ENCODE measurements around the gene NAPEPLD.
"Not testable (repeated sequence)": the region's sequence is repeated elsewhere in the genome, so short reads cannot be mapped to it uniquely, and the experiment has no call there.

NAPEPLD gene

DNA sequence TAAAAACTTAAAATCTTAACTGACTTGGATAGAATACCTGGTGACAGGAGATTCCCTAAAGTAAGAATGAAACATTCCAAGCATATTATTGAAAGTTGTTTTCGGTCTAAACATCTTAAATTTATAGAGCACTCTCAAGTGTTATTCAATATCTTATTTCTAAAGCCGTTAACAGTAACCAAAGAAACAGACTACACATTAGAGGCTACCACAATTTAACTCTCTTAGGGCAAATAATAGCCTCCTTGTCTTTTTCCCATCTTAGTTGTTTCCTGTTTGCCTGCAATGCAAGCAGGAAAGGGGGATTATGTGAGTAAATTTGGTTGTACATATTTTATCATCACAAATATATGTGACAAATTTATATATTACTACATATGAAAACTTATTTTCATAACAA, 31.4 kb downstream of the NAPEPLD start:
- no peak for DNase-seq (ENCODE audit: extremely low spot score)
- CTCF ChIA-PET, result no interaction called here
- POLR2A ChIA-PET, result no interaction called here
- TF ChIP-seq FOXA1 (IDR thresholded peaks at IDR 0.05), result no peak

DNA sequence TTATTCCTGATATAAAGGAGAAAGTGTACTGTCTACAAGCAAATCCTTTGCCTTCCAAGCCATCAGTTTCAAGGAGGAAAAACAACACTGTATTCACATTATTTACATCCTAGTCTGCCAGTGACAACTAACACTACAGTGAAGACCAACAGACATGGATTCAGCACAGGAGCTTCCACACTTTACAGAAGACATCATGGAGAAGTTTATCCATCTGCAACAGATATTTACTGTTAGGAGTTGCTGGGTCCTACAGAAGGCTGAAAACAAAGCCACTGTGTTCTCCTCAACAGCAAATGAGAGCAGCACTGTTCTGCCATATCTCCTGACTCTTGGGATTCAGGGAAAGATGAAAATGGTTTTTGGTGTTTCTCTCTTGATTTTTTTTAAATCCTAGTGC, 31.9 kb downstream of the NAPEPLD start:
- TF ChIP-seq SUZ12 (IDR thresholded peaks at IDR 0.05), result no peak
- TF ChIP-seq FOXK2 (IDR thresholded peaks at IDR 0.05), result no peak
- no peak for TF ChIP-seq L3MBTL2 (conservative IDR thresholded peaks at IDR 0.05)
- TF ChIP-seq, protein P1, sequence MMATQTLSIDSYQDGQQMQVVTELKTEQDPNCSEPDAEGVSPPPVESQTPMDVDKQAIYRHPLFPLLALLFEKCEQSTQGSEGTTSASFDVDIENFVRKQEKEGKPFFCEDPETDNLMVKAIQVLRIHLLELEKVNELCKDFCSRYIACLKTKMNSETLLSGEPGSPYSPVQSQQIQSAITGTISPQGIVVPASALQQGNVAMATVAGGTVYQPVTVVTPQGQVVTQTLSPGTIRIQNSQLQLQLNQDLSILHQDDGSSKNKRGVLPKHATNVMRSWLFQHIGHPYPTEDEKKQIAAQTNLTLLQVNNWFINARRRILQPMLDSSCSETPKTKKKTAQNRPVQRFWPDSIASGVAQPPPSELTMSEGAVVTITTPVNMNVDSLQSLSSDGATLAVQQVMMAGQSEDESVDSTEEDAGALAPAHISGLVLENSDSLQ (IDR thresholded peaks at IDR 0.05), result no peak
- no peak for TF ChIP-seq FOXM1 (IDR thresholded peaks at IDR 0.05; ENCODE audit: borderline replicate concordance)
- no peak for TF ChIP-seq FOXA1 (IDR thresholded peaks at IDR 0.05)
- no peak for TF ChIP-seq BHLHE40 (IDR thresholded peaks at IDR 0.05; ENCODE audit: borderline replicate concordance)
- no peak for TF ChIP-seq ZNF384 (IDR thresholded peaks at IDR 0.05)
- no peak for TF ChIP-seq NFRKB (IDR thresholded peaks at IDR 0.05)
- CTCF ChIA-PET, result interaction anchor here (0.6 kb wide), 1 partner anchor 11 kb away, joined by 3 read pairs; no protein-coding TSS in a partner anchor
- no peak for DNase-seq (ENCODE audit: extremely low spot score)
- POLR2A ChIA-PET, result no interaction called here

DNA sequence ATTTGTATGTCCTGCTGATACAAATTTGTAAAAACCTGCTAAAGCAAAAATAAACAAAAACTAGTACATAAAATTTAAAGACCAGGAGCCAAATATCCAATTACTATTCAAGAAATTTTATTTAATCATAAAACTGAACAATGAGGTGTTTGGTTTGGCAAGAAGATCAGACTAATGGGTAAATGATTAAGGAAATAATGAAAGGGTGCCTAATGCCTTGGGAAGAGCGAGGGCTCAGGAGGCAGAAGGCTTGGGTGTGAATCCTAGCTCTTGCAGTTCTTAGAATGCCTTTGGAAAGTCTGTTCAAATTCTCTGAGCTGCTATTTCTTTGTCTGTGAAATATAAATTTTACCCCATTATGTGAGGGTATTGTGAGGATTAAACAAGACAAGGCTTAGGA, 32.4 kb downstream of the NAPEPLD start:
- TF ChIP-seq SP1 (IDR thresholded peaks at IDR 0.05) (no peak), ELF4 (IDR thresholded peaks at IDR 0.05) (no peak)
- ChIA-PET POLR2A (no interaction called here), CTCF (interaction anchor here (0.6 kb wide), 1 partner anchor 12 kb away, joined by 3 read pairs; no protein-coding TSS in a partner anchor)
- no peak for DNase-seq (ENCODE audit: extremely low spot score)

DNA sequence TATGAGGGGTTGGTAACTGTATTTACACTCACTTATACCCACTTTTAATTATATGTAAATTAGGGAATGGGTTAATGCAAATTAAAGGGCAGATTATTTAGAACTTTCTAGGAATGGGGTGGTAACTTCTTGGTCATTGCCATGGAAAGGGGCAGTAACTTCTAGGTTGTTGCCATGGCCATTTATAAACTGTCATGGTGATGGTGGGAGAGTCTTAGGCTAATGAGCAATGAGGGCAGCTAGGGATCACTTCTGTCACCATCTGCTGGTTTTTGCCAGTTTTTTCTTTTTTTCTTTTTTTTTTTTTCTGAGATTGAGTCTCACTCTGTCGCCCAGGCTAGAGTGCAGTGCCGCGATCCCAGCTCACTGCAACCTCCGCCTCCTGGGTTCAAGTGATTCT, 33.1 kb downstream of the NAPEPLD start:
- CTCF ChIA-PET, result no interaction called here
- POLR2A ChIA-PET, result no interaction called here
- DNase-seq (ENCODE audit: extremely low spot score), result no peak
- TF ChIP-seq LEF1 (IDR thresholded peaks at IDR 0.05; ENCODE audit: borderline replicate concordance) (no peak), ARNT (IDR thresholded peaks at IDR 0.05) (no peak), ZNF384 (IDR thresholded peaks at IDR 0.05) (no peak)

DNA sequence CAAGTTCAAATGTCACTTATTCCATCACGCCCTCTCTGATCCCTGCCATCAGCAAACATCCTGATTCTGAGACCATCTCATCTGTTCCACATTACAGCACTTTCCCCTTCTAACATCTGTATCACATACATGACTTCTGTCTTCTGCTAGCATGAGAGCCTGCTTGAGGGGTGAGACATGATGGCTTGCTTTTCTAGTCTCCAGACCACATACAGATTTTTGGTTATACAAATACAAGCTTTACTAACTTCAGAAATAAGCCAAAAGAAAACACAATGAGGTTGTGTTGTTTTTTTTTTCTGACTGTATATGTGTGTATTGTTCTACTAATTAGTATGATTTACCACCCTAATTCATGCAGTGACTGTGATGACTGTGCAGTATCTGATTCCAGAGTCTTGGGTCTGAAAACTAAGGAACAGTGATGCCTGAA, 34.3 kb downstream of the NAPEPLD start:
- ChIA-PET CTCF (no interaction called here), POLR2A (no interaction called here)
- DNase-seq (ENCODE audit: extremely low spot score), result no peak
- TF ChIP-seq ZNF384 (IDR thresholded peaks at IDR 0.05) (no peak), CTBP1 (IDR thresholded peaks at IDR 0.05; ENCODE audit: borderline replicate concordance) (no peak), FOXK2 (IDR thresholded peaks at IDR 0.05) (no peak)

DNA sequence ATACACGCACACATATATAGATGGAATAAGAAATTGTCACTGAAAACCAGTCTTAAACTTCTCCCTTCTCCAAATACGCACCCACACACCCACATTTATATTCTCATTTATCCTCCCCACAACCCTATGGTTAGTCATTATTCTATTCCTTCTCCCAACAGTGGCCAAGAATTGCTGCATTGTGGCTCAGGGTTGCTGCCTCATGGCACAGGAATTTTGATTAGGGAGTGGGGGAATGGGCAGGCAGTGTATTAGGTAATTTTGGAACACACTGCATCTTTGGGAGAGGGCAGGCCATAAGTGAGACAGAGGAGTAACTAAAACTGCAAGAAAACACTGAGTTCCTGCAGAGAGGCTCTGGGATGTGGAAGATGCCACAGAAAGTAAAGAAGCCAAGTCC, 35.7 kb downstream of the NAPEPLD start:
- ChIA-PET POLR2A (no interaction called here), CTCF (no interaction called here)
- TF ChIP-seq SP1 (IDR thresholded peaks at IDR 0.05) (no peak), CTBP1 (IDR thresholded peaks at IDR 0.05; ENCODE audit: borderline replicate concordance) (no peak), FOXK2 (IDR thresholded peaks at IDR 0.05) (no peak), LEF1 (IDR thresholded peaks at IDR 0.05; ENCODE audit: borderline replicate concordance) (no peak), ELF4 (IDR thresholded peaks at IDR 0.05) (no peak), BHLHE40 (IDR thresholded peaks at IDR 0.05; ENCODE audit: borderline replicate concordance) (no peak), ARNT (IDR thresholded peaks at IDR 0.05) (no peak), NFRKB (IDR thresholded peaks at IDR 0.05) (no peak), L3MBTL2 (conservative IDR thresholded peaks at IDR 0.05) (no peak), FOXA1 (IDR thresholded peaks at IDR 0.05) (no peak), FOXM1 (IDR thresholded peaks at IDR 0.05; ENCODE audit: borderline replicate concordance) (no peak)
- no peak for DNase-seq (ENCODE audit: extremely low spot score)

DNA sequence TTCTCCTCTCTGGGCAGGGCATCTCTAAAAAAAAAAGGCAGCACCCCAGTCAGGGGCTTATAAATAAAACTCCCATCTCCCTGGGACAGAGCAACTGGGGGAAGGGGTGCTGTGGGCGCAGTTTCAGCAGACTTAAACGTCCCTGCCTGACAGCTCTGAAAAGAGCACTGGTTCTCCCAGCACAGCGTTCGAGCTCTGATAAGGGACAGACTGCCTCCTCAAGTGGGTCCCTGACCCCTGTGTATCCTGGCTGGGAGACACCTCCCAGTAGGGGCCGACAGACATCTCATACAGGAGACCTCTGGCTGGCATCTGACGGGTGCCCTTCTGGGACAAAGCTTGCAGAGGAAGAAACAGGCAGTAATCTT, 42.2 kb downstream of the NAPEPLD start:
- POLR2A ChIA-PET, result interaction anchor here (1.8 kb wide), 1 partner anchor 42 kb away, joined by 4 read pairs; the partner anchor contains the start of gene NAPEPLD

DNA sequence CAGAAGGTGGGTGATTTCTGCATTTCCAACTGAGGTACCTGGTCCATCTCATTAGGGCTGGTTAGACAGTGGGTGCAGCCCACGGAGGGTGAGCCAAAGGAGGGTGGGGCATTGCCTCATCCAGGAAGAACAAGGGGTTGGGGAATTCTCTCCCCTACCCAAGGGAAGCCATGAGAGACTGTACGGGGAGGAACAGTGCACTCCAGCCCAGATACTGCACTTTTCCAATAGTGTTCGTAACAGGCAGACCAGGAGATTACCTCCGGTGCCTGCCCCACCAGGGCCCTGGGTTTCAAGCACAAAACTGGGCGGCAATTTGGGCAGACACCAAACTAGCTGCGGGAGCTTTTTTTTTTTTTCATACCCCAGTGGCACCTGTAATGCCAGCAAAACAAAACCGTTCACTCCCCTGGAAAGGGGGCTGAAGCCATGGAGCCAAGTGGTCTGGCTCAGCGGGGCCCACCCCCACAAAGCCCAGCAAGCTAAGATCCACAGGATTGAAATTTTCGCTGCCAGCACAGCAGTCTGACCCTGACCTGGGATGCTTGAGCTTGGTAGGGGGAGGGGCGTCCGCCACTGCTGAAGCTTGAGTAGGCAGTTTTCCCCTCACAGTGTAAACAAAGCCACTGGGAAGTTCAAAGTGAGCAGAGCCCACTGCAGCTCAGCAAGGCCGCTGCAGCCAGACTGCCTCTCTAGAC, 42.7 kb downstream of the NAPEPLD start:
- no peak for DNase-seq (ENCODE audit: extremely low spot score)
- ChIA-PET CTCF (no interaction called here), POLR2A (interaction anchor here (1.4 to 1.8 kb wide), 2 partner anchors 27 to 43 kb away, joined by 3 to 4 read pairs; partner anchors contain the start of gene NAPEPLD)
- TF ChIP-seq L3MBTL2 (conservative IDR thresholded peaks at IDR 0.05) (no peak), SP1 (IDR thresholded peaks at IDR 0.05) (no peak), BHLHE40 (IDR thresholded peaks at IDR 0.05; ENCODE audit: borderline replicate concordance) (no peak), NFRKB (IDR thresholded peaks at IDR 0.05) (no peak), CTBP1 (IDR thresholded peaks at IDR 0.05; ENCODE audit: borderline replicate concordance) (no peak)

More for the DNA sequence above, 42.2 kb downstream of the NAPEPLD start:
- DNase-seq (ENCODE audit: extremely low spot score); CTCF ChIA-PET: not testable (repeated sequence)

DNA sequence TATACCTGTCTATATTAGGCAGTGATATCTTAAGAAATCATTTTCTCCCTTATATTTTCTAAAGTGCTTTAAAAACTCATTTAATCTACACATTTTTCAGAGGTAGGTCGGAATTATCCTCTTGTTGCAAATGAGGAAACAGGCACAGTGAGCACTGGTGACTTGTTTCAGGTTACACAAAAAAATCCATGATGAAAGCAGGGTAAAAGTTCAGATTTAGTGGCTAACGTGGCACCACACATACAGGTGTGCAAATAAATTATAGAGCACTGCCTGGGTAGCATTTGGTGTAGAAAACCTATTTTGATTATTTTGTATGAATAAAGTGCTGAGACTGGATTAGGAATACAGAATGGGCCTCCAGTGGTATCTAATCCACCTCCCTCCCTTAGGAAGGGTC, 47.4 kb downstream of the NAPEPLD start:
- TF ChIP-seq SP1 (IDR thresholded peaks at IDR 0.05) (no peak), TARDBP (IDR thresholded peaks at IDR 0.05) (no peak), SUZ12 (IDR thresholded peaks at IDR 0.05) (no peak), BHLHE40 (IDR thresholded peaks at IDR 0.05; ENCODE audit: borderline replicate concordance) (no peak), FOXA1 (IDR thresholded peaks at IDR 0.05) (no peak), CTBP1 (IDR thresholded peaks at IDR 0.05; ENCODE audit: borderline replicate concordance) (no peak), HDGF (IDR thresholded peaks at IDR 0.05; ENCODE audit: borderline replicate concordance) (no peak), LEF1 (IDR thresholded peaks at IDR 0.05; ENCODE audit: borderline replicate concordance) (no peak), ZNF384 (IDR thresholded peaks at IDR 0.05) (no peak), ARNT (IDR thresholded peaks at IDR 0.05) (no peak), FOXM1 (IDR thresholded peaks at IDR 0.05; ENCODE audit: borderline replicate concordance) (no peak), L3MBTL2 (conservative IDR thresholded peaks at IDR 0.05) (no peak), NFRKB (IDR thresholded peaks at IDR 0.05) (no peak), FOXK2 (IDR thresholded peaks at IDR 0.05) (no peak), ELF4 (IDR thresholded peaks at IDR 0.05) (no peak)
- TF ChIP-seq, protein P1 (IDR thresholded peaks at IDR 0.05), result no peak
- CTCF ChIA-PET, result interaction anchor here (0.6 kb wide), 1 partner anchor 354 kb away, joined by 4 read pairs; no protein-coding TSS in a partner anchor
- POLR2A ChIA-PET, result no interaction called here
- no peak for DNase-seq (ENCODE audit: extremely low spot score)

Measured in HEK293T (cell line).